Measurements from ENCODE around the gene PAX7.

- TF ChIP-seq, protein P1, sequence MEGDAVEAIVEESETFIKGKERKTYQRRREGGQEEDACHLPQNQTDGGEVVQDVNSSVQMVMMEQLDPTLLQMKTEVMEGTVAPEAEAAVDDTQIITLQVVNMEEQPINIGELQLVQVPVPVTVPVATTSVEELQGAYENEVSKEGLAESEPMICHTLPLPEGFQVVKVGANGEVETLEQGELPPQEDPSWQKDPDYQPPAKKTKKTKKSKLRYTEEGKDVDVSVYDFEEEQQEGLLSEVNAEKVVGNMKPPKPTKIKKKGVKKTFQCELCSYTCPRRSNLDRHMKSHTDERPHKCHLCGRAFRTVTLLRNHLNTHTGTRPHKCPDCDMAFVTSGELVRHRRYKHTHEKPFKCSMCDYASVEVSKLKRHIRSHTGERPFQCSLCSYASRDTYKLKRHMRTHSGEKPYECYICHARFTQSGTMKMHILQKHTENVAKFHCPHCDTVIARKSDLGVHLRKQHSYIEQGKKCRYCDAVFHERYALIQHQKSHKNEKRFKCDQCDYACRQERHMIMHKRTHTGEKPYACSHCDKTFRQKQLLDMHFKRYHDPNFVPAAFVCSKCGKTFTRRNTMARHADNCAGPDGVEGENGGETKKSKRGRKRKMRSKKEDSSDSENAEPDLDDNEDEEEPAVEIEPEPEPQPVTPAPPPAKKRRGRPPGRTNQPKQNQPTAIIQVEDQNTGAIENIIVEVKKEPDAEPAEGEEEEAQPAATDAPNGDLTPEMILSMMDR (IDR thresholded peaks at IDR 0.05), result no peak
- no peak for TF ChIP-seq POLR2A (IDR thresholded peaks at IDR 0.05)
Measured at GRCh38 chr1:18632783-18633421, 2.3 kb downstream of the PAX7 start.
